ENCODE results near the gene PSAP.

- TF ChIP-seq CTCF (IDR thresholded peaks at IDR 0.05) = no peak
- TF ChIP-seq EZH2 (IDR thresholded peaks at IDR 0.05) = no peak
- no peak for TF ChIP-seq EZH2phosphoT487 (IDR thresholded peaks at IDR 0.05)
Measured at GRCh38 chr10:71880425-71881306, 29.6 kb upstream of the PSAP start.
